ENCODE results near the gene COL19A1.

The COL19A1 gene

DNA sequence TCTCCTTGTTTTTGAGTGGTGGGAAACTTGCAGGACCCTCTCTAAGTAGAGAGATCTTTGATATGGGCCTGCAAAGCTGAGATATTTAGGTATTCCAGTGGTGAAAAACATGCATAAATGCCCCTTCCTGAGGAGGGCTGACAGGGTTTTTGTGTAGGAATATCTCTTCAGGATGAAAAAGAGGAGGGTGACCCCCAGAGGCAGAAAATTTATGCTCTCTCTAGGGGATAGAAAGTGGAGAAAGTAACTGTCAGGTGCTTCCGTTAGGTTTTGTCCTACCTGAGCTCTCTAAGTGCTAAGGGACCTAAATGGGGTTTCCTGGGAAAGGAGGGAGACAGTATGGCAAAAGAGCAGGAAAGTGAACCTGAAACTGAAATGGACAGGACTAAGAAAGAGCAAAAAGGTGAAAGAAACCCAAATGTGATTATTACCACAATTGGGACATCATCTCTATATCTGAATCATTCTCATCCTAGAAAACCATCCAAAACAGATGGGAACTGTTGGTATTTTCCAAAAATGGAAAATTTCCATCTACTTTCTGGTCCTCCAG, 2.0 kb downstream of the COL19A1 start:
- no peak for DNase-seq
- H3K27me3 Mint-ChIP-seq (ENCODE audit: low read depth, poor library complexity): peaks cover 64% of the 10 kb centered on the region

DNA sequence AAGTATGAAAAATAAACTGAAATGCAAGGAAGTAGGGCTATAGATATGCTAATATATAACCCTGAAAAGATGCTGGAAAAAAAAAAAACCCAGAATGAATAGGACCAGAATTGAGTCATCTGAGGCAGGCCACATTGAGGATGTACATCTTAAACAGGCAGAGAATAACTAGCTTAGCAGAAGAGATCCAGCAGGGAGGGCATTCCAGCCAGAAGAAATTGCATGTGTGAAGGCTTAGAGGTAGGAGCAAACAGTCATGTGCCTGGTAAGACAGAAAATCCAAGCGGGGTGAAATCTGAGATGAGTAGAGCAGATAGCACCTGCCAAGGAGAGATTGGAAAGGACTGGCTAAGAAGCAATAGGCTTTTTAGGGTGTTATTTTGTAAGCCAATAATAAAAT, 2.6 kb downstream of the COL19A1 start:
- Mint-ChIP-seq H3K9me3 (no peaks in the 10 kb centered on the region), H3K4me3 (no peak overlapping the region), H3K27ac (no peak overlapping the region), H3K4me1 (peaks cover 18% of the 10 kb centered on the region), H3K36me3 (ENCODE audit: low read depth) (no peaks in the 10 kb centered on the region), H3K27me3 (ENCODE audit: low read depth, poor library complexity) (peaks cover 64% of the 10 kb centered on the region)
- TF ChIP-seq, protein P1, sequence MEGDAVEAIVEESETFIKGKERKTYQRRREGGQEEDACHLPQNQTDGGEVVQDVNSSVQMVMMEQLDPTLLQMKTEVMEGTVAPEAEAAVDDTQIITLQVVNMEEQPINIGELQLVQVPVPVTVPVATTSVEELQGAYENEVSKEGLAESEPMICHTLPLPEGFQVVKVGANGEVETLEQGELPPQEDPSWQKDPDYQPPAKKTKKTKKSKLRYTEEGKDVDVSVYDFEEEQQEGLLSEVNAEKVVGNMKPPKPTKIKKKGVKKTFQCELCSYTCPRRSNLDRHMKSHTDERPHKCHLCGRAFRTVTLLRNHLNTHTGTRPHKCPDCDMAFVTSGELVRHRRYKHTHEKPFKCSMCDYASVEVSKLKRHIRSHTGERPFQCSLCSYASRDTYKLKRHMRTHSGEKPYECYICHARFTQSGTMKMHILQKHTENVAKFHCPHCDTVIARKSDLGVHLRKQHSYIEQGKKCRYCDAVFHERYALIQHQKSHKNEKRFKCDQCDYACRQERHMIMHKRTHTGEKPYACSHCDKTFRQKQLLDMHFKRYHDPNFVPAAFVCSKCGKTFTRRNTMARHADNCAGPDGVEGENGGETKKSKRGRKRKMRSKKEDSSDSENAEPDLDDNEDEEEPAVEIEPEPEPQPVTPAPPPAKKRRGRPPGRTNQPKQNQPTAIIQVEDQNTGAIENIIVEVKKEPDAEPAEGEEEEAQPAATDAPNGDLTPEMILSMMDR (IDR thresholded peaks at IDR 0.05): no peak
- no peak for DNase-seq

More for the DNA sequence above, 2.0 kb downstream of the COL19A1 start:
- H3K4me1 Mint-ChIP-seq: peaks cover 18% of the 10 kb centered on the region
- H3K36me3 Mint-ChIP-seq (ENCODE audit: low read depth): no peaks in the 10 kb centered on the region
- H3K9me3 Mint-ChIP-seq: no peaks in the 10 kb centered on the region
- no peak overlapping the region for H3K27ac Mint-ChIP-seq
- TF ChIP-seq, protein P1 (IDR thresholded peaks at IDR 0.05): no peak
- peak overlapping the region; percentile 82 for H3K4me3 Mint-ChIP-seq

DNA sequence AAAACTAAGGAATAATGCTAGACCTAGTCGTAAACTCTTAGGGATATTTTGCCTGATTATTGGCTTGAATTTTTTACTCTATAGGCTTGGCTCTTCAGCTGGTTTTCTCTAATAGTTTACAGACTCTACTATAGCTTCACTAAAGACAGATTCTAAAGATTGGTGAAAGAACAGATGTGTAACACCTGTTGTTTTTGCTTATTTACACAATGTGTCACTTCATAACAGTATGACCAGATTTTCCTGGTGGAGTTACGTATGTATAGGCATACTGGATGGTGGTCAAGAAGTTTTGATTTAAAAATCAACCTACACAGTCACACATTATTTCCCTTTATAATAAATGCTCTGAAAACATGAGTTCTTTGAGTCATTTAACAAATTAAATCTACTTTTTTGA, 4.8 kb downstream of the COL19A1 start:
- Mint-ChIP-seq H3K36me3 (ENCODE audit: low read depth) (no peaks in the 10 kb centered on the region), H3K9me3 (no peaks in the 10 kb centered on the region), H3K27me3 (ENCODE audit: low read depth, poor library complexity) (peaks cover 45% of the 10 kb centered on the region), H3K27ac (no peak overlapping the region), H3K4me3 (no peak overlapping the region), H3K4me1 (peaks cover 17% of the 10 kb centered on the region)
- TF ChIP-seq, protein P1 (IDR thresholded peaks at IDR 0.05): no peak
- DNase-seq: no peak

DNA sequence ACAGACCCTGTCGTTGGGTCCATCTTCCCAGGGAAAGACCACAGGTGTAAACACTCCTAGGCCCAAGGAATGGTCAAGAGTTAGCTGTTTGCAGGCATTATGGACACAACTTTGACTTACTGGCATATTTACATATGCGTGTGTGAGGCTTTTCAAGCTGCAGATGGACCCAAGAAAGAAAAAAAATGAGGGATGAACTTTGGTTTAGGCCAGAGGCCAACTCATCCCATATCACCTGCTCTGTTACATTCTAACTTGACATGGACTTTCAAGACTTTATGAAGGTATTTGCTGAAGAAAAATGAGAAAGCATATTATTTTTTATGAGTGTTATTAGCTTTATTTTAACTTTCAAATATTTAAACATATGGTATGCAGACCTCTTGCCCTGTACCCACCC, 6.9 kb downstream of the COL19A1 start:
- Mint-ChIP-seq H3K27me3 (ENCODE audit: low read depth, poor library complexity) (peaks cover 25% of the 10 kb centered on the region), H3K4me1 (no peaks in the 10 kb centered on the region), H3K4me3 (no peak overlapping the region), H3K9me3 (no peaks in the 10 kb centered on the region), H3K27ac (no peak overlapping the region), H3K36me3 (ENCODE audit: low read depth) (no peaks in the 10 kb centered on the region)
- no peak for DNase-seq
- TF ChIP-seq, protein P1 (IDR thresholded peaks at IDR 0.05): no peak

DNA sequence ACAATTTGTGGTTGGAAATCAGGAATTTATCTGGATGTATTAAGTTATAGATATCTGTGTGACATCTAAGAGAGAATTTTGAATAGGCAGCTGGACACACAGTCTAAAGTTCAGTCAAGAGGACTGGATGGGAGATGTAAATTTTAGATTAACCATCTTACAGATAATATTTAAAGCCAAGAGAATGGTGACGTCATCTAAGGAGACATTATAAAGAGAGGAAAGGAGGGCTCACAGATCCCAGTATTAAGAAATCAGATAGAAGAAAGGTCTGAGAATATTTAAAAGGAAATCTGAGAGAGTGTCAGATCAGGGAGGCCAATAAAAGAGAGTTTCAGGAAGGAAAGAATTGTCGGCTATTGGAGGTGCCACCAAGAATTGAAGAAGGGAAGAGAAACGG, 9.4 kb downstream of the COL19A1 start:
- Mint-ChIP-seq H3K4me1 (no peaks in the 10 kb centered on the region), H3K27me3 (ENCODE audit: low read depth, poor library complexity) (peaks cover 2% of the 10 kb centered on the region), H3K27ac (no peak overlapping the region), H3K36me3 (ENCODE audit: low read depth) (no peaks in the 10 kb centered on the region), H3K4me3 (no peak overlapping the region), H3K9me3 (no peaks in the 10 kb centered on the region)
- TF ChIP-seq, protein P1 (IDR thresholded peaks at IDR 0.05): no peak
- DNase-seq: no peak

DNA sequence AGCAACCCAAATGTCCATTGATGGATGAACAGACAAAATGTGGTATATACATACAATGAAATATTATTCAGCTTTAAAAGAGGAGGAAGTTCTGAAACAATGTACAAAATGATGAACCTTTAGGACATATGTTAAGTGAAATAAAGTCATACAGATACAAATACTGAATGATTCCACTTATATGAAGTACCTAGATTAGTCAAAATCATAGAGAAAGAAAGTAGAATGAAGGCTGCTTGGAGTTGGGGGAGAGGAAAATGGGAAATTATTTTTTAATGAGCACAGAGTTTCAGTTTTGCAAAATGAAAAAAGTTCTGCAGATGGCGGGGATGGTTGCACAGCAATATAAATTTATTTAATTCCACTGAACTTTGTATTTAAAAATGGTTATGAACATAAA, 12.4 kb downstream of the COL19A1 start:
- TF ChIP-seq, protein P1 (IDR thresholded peaks at IDR 0.05): no peak

More for the DNA sequence above, 12.4 kb downstream of the COL19A1 start:
- Mint-ChIP-seq H3K4me3 (no peak overlapping the region), H3K4me1 (no peaks in the 10 kb centered on the region), H3K9me3 (no peaks in the 10 kb centered on the region), H3K27me3 (ENCODE audit: low read depth, poor library complexity) (no peaks in the 10 kb centered on the region), H3K27ac (no peak overlapping the region), H3K36me3 (ENCODE audit: low read depth) (no peaks in the 10 kb centered on the region)
- DNase-seq: no peak
